Ishikawa (cell line): Measurements from ENCODE around the gene BAZ1A.

Experiments used
- CEBPB ChIP-seq: IDR thresholded peaks from 2 replicates; pipeline ENCODE4 v1.6.1; 2012
- CREB1 ChIP-seq: IDR thresholded peaks from 2 replicates; pipeline ENCODE4 v1.6.1; 2012; ENCODE audit warnings: low read depth
- EGR1 ChIP-seq: IDR thresholded peaks from 2 replicates; pipeline ENCODE4 v1.6.1; 2012
- EP300 ChIP-seq: IDR thresholded peaks from 2 replicates; pipeline ENCODE4 v1.6.1; 2012; ENCODE audit warnings: borderline replicate concordance
- MAX ChIP-seq: IDR thresholded peaks from 2 replicates; pipeline ENCODE4 v1.6.1; 2012
- NFIC ChIP-seq: IDR thresholded peaks from 2 replicates; pipeline ENCODE4 v1.6.1; 2012
- RAD21 ChIP-seq: IDR thresholded peaks from 2 replicates; pipeline ENCODE4 v1.6.1; 2012; ENCODE audit warnings: low read depth
- REST ChIP-seq: IDR thresholded peaks from 2 replicates; pipeline ENCODE4 v1.6.1; 2012; ENCODE audit warnings: low read depth, mild to moderate bottlenecking
- TAF1 ChIP-seq: IDR thresholded peaks from 2 replicates; pipeline ENCODE4 v1.6.1; 2012; ENCODE audit warnings: low read depth, mild to moderate bottlenecking
- TCF12 ChIP-seq: IDR thresholded peaks from 2 replicates; pipeline ENCODE4 v1.6.1; 2012; ENCODE audit warnings: low read depth
- TEAD4 ChIP-seq: IDR thresholded peaks from 2 replicates; pipeline ENCODE4 v1.6.1; 2012
- USF1 ChIP-seq: IDR thresholded peaks from 2 replicates; pipeline ENCODE4 v1.6.1; 2012
- YY1 ChIP-seq: IDR thresholded peaks from 2 replicates; pipeline ENCODE4 v1.6.1; 2012; ENCODE audit warnings: low read depth
- ZBTB7A ChIP-seq: IDR thresholded peaks from 2 replicates; pipeline ENCODE4 v1.6.1; 2012; ENCODE audit warnings: low read depth

- TF ChIP-seq USF1 (no peak), CREB1 (no peak), TCF12 (no peak), NFIC (no peak), MAX (no peak), EP300 (no peak), TAF1 (no peak), REST (no peak), RAD21 (no peak), TEAD4 (no peak), CEBPB (no peak), EGR1 (no peak), ZBTB7A (no peak), YY1 (no peak)
These were observed 70.2 kb downstream of the BAZ1A start for GRCh38 chr14:34804933-34805332.
